ENCODE measurements around the gene CLHC1.

- TF ChIP-seq POLR2AphosphoS5 (IDR thresholded peaks at IDR 0.05; ENCODE audit: low read depth, low read length) (no peak), POLR2A (IDR thresholded peaks at IDR 0.05; ENCODE audit: low read depth, low read length) (no peak), SPI1 (IDR thresholded peaks at IDR 0.05; ENCODE audit: low read depth, low read length) (no peak), TAF1 (IDR thresholded peaks at IDR 0.05; ENCODE audit: low read depth, low read length) (no peak)
Observed at GRCh38 chr2:55158111-55158814, 73.8 kb downstream of the CLHC1 start.

Data from GM12891 (cell line).